HepG2 (cell line): ENCODE measurements around the gene C13orf46. TPM values are rescaled to one million over a fixed set of nuclear protein-coding genes. Genes with fewer than 3 reads are reported as not detected.

ENCODE experiments used
- ATAC-seq: fragments of 200-7000 bp; cut with Tn5 transposase; 3 replicates; pipeline ENCODE4 v1.9.1; 2020; ENCODE audit warnings: mild to moderate bottlenecking, moderate library complexity
- BruUV-seq: library from RNA; stranded (reverse); fragments of 400-500 nt; replicated peaks from 2 replicates; lab custom pipeline; 2021; lab: Mats Ljungman, UMichigan
- CTCF ChIA-PET: fragments of 300-600 bp; formaldehyde crosslinking; extraction: SDS; loops from one replicate; lab custom pipeline; 2021; ENCODE audit warnings: low total read pairs, inconsistent platforms, low intra/inter-chr PET ratio; lab: Yijun Ruan, JAX
- POLR2A ChIA-PET: fragments of 350-600 bp; sonication (Branson Sonifier 250); formaldehyde crosslinking; loops from one replicate; lab custom pipeline; 2020; ENCODE audit warnings: antibody characterized with exemption, inconsistent platforms; lab: Yijun Ruan, JAX
- DNase-seq: peaks from one replicate; pipeline ENCODE4 v3.0.0-alpha.2; 2015; ENCODE audit warnings: low spot score
- FAIRE-seq: peaks from 3 replicates; lab custom pipeline; 2011; peaks lifted over from hg19 to GRCh38; lab: Jason Lieb, UNC
- H2AFZ ChIP-seq: one replicate; pipeline ENCODE4 v1.6.1; 2011; ENCODE audit warnings: low read length, inconsistent platforms
- H3K27ac ChIP-seq: fragments of 300-600 bp; 3 replicates; pipeline ENCODE4 v1.8.0; 2011; ENCODE audit warnings: mixed run types, mild to moderate bottlenecking, mixed read lengths, low read length, inconsistent platforms; ENCODE audit not compliant: insufficient read depth; ENCODE audit errors: extremely low read length
- H3K27me3 ChIP-seq, 2 experiments: fragments of 200-600 bp in 1 of 2; 2 replicates in 1 of 2; 3 replicates in 1 of 2; pipeline versions ENCODE4 v1.6.0 to v1.8.0; 2011; ENCODE audit warnings: low read length in 2 of 2, mild to moderate bottlenecking in 2 of 2, moderate library complexity in 2 of 2, inconsistent platforms in 1 of 2; ENCODE audit not compliant: insufficient read depth in 2 of 2, control insufficient read depth in 1 of 2
- H3K36me3 ChIP-seq, 2 experiments: fragments of 200-600 bp in 1 of 2; replicated peaks in 1 of 2; 2 replicates in 1 of 2; 3 replicates in 1 of 2; pipeline versions ENCODE4 v1.5.1 to v1.8.0; 2011; ENCODE audit warnings: low read length in 2 of 2, inconsistent platforms in 1 of 2; ENCODE audit not compliant: insufficient read depth in 2 of 2, control insufficient read depth in 1 of 2
- H3K4me1 ChIP-seq: 2 replicates; pipeline ENCODE4 v1.5.1; 2012; ENCODE audit warnings: low read length, inconsistent platforms; ENCODE audit not compliant: insufficient read depth
- H3K4me2 ChIP-seq: 2 replicates; pipeline ENCODE4 v1.6.0; 2011; ENCODE audit warnings: low read depth, low read length, inconsistent platforms
- H3K4me3 ChIP-seq, 3 experiments: fragments of 200-600 bp in 1 of 3; sonication (generic), shearing (Covaris generic) in 1 of 3; replicated peaks in 1 of 3; 2 replicates each; pipeline ENCODE4 v1.5.1; 2011 to 2016; ENCODE audit warnings: low read length in 3 of 3, inconsistent platforms in 2 of 3, low read depth in 2 of 3, mild to moderate bottlenecking in 2 of 3, control low read depth in 1 of 3, mixed read lengths in 1 of 3; ENCODE audit not compliant: insufficient read depth in 1 of 3
- H3K79me2 ChIP-seq: one replicate; pipeline ENCODE4 v1.6.1; 2011; ENCODE audit warnings: low read length, inconsistent platforms; ENCODE audit not compliant: insufficient read depth
- H3K9ac ChIP-seq: 2 replicates; pipeline ENCODE4 v1.6.0; 2011; ENCODE audit warnings: mild to moderate bottlenecking, low read depth, low read length, inconsistent platforms; ENCODE audit not compliant: insufficient read depth
- H3K9me3 ChIP-seq: 2 replicates; pipeline ENCODE4 v1.5.1; 2012; ENCODE audit warnings: mild to moderate bottlenecking, low read length
- H4K20me1 ChIP-seq: 2 replicates; pipeline ENCODE4 v1.6.0; 2011; ENCODE audit warnings: inconsistent platforms, mild to moderate bottlenecking, low read length, moderate library complexity; ENCODE audit not compliant: insufficient read depth
- CEBPG ChIP-seq: IDR thresholded peaks from 2 replicates; pipeline ENCODE4 v1.6.1; 2016
- ETS1 ChIP-seq: sonication (generic); formaldehyde crosslinking; IDR thresholded peaks from 2 replicates; pipeline ENCODE4 v1.4.0; 2020; ENCODE audit warnings: missing genetic modification reagents
- FOXK1 ChIP-seq: sonication (generic); formaldehyde crosslinking; IDR thresholded peaks from 2 replicates; pipeline ENCODE4 v1.4.0; 2020; ENCODE audit warnings: low read depth, missing genetic modification reagents, borderline replicate concordance
- GTF2F1 ChIP-seq: fragments of 150-350 bp; IDR thresholded peaks from 2 replicates; pipeline ENCODE4 v1.6.1; 2014; ENCODE audit warnings: low read length
- HOXD1 ChIP-seq: sonication (generic); formaldehyde crosslinking; IDR thresholded peaks from 2 replicates; pipeline ENCODE4 v1.5.0; 2020; ENCODE audit warnings: missing genetic modification reagents
- MAFF ChIP-seq: IDR thresholded peaks from 2 replicates; pipeline ENCODE4 v1.6.1; 2011; ENCODE audit warnings: low read depth, low read length, improper control_type of control experiment
- RNF219 ChIP-seq: sonication (generic); formaldehyde crosslinking; IDR thresholded peaks from 2 replicates; pipeline ENCODE4 v1.5.0; 2020; ENCODE audit warnings: mild to moderate bottlenecking, missing genetic modification reagents
- SETDB1 ChIP-seq: sonication (generic); formaldehyde crosslinking; IDR thresholded peaks from 2 replicates; pipeline ENCODE4 v1.5.1; 2020; ENCODE audit warnings: missing genetic modification reagents, mild to moderate bottlenecking, borderline replicate concordance
- ZFP82 ChIP-seq: sonication (generic); formaldehyde crosslinking; IDR thresholded peaks from 2 replicates; pipeline ENCODE4 v1.5.1; 2020; ENCODE audit warnings: mild to moderate bottlenecking, missing genetic modification reagents, borderline replicate concordance
- ZNF17 ChIP-seq: sonication (generic); formaldehyde crosslinking; IDR thresholded peaks from 2 replicates; pipeline ENCODE4 v1.5.0; 2020; ENCODE audit warnings: mild to moderate bottlenecking, missing genetic modification reagents
- WGBS: methylation state at CpG from one replicate; pipeline ENCODE4 v1.1.6; 2017; ENCODE audit warnings: low lambda C conversion rate; 5-methylcytosine and 5-hydroxymethylcytosine counted together
- in situ Hi-C: cut with HindIII; loops from 2 replicates; pipeline ENCODE4 v1.10.0; 2017; ENCODE audit warnings: low pct_unique_long_range_greater_than_20kb; ENCODE audit not compliant: extremely low pct_ligation_motif_present
- intact Hi-C: fragments of 100-400 bp; cut with micrococcal nuclease; formaldehyde crosslinking; loops from one replicate; pipeline ENCODE4 v1.10.0; 2022; ENCODE audit not compliant: unreplicated experiment
- polyA plus RNA-seq, 8 experiments: library from polyadenylated mRNA; depleted of rRNA in 3 of 8; stranded (reverse) in 7 of 8; unstranded in 1 of 8; fragments of >200 nt; fragmentation: Illumina TruSeq in 4 of 8; extraction: Trizol in 4 of 8; gene quantifications; 2 replicates each; pipeline versions ENCODE4 v1.2.1 to v1.2.3, GENCODE V29; 2011 to 2016; ENCODE audit warnings: low read depth in 4 of 8, missing spikeins in 1 of 8, mixed read lengths in 1 of 8; ENCODE audit not compliant: insufficient read depth in 1 of 8
- total RNA-seq, 5 experiments: library from RNA; depleted of rRNA; stranded (reverse); fragments of >200 nt; fragmentation: Illumina TruSeq; extraction: Trizol; gene quantifications; 2 replicates each; pipeline ENCODE4 v1.2.3, GENCODE V29; 2016; ENCODE audit warnings: low read depth in 1 of 5
- TF ChIP-seq, protein P1 (sequence below): sonication (generic); formaldehyde crosslinking; IDR thresholded peaks from 2 replicates; pipeline ENCODE4 v1.5.0; 2020; ENCODE audit warnings: missing genetic modification reagents
- TF ChIP-seq, protein P2 (sequence below): sonication (generic); formaldehyde crosslinking; IDR thresholded peaks from 2 replicates; pipeline ENCODE4 v1.5.1; 2020; ENCODE audit warnings: missing genetic modification reagents, mild to moderate bottlenecking, borderline replicate concordance

Gene C13orf46
- total and polyA plus RNA-seq, 2 of the 13 experiments (the other 11 are each of a cell fraction or from before 2014, with no cell fraction given): 0.01 TPM; not detected in 1

- TF ChIP-seq GTF2F1 (no peak), MAFF (no peak)
Observed at GRCh38 chr13:113943821-113944565, 29.9 kb downstream of the C13orf46 start (continued).

DNA sequence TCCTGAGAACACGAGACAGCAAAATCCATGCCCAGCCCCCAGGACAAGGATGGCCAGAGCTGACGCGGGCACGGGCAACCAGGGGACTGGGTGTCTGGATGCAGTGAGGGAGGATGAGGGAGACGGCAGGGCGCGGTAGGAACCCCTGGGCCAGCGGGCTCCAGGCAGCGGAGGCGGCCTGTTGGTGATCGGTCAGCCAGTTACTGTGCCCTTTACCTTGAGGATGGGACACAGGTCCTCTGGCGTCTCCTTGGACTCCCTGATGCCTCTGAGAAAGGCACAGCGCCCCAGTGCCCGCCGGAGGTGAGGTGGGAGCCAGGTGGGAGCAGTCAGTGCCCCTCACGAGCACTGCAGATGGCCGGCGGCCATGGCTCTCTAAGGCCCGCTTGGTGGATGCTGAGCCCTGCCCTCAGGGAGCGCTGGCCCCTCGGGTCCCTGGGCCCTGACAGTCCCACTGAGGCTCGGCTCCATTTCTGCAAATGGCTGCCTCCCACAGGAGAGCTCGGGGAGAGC lies 31.2 kb downstream of the C13orf46 start:
- Histone ChIP-seq H2AFZ (no peak overlapping the region), H3K4me2 (no peak overlapping the region), H3K9ac (no peak overlapping the region), H3K79me2 (no peaks in the 10 kb centered on the region), H3K27me3 (peaks cover 6 to 22% of the 10 kb centered on the region in 2 experiments; a peak in 4 of 5 replicates), H3K4me1 (peaks cover 10% of the 10 kb centered on the region), H4K20me1 (no peaks in the 10 kb centered on the region), H3K9me3 (no peaks in the 10 kb centered on the region), H3K36me3 (no peaks in the 10 kb centered on the region), H3K4me3 (no peak overlapping the region), H3K27ac (no peak overlapping the region)
- TF ChIP-seq, protein P1, sequence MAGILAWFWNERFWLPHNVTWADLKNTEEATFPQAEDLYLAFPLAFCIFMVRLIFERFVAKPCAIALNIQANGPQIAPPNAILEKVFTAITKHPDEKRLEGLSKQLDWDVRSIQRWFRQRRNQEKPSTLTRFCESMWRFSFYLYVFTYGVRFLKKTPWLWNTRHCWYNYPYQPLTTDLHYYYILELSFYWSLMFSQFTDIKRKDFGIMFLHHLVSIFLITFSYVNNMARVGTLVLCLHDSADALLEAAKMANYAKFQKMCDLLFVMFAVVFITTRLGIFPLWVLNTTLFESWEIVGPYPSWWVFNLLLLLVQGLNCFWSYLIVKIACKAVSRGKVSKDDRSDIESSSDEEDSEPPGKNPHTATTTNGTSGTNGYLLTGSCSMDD (CRISPR knock-in tag): no peak
- no peak for TF ChIP-seq FOXK1 (CRISPR knock-in tag)
- TF ChIP-seq ZFP82: no peak
- no peak for TF ChIP-seq CEBPG (CRISPR knock-in tag)
- TF ChIP-seq SETDB1 (CRISPR knock-in tag): no peak
- no peak for TF ChIP-seq ZNF17
- TF ChIP-seq, protein P2, sequence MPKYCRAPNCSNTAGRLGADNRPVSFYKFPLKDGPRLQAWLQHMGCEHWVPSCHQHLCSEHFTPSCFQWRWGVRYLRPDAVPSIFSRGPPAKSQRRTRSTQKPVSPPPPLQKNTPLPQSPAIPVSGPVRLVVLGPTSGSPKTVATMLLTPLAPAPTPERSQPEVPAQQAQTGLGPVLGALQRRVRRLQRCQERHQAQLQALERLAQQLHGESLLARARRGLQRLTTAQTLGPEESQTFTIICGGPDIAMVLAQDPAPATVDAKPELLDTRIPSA (CRISPR knock-in tag): no peak
- TF ChIP-seq ETS1 (CRISPR knock-in tag): no peak
- no peak for TF ChIP-seq RNF219
- no peak for TF ChIP-seq HOXD1 (CRISPR knock-in tag)
- in situ Hi-C loops (no loop called here), intact Hi-C loops (no loop called here)
- no peak for FAIRE-seq
- 63% methylated on average over 9 of the region's 23 CpGs for WGBS
- no peak for DNase-seq
- no TSS peak for BruUV-seq
- CTCF ChIA-PET: no interaction called here
- ATAC-seq: no peak
- POLR2A ChIA-PET: no interaction called here
